Hepatocyte (in vitro differentiated cells): Measurements from ENCODE around the gene OR4X2. TPM values are rescaled to one million over a fixed set of nuclear protein-coding genes. Genes with fewer than 3 reads are reported as not detected.

Source experiments
- DNase-seq: peaks from one replicate; pipeline ENCODE4 v3.0.0-alpha.2; 2016; ENCODE audit warnings: low spot score
- H2AFZ ChIP-seq: fragments of 200-600 bp; sonication (generic); 2 replicates; pipeline ENCODE4 v1.6.0; 2016; ENCODE audit warnings: antibody characterized with exemption, mild to moderate bottlenecking
- H3K27ac ChIP-seq: fragments of 200-600 bp; sonication (generic); 2 replicates; pipeline ENCODE4 v1.5.1; 2016; ENCODE audit warnings: mild to moderate bottlenecking
- H3K27me3 ChIP-seq: fragments of 200-600 bp; sonication (generic); 2 replicates; pipeline ENCODE4 v1.6.1; 2016
- H3K36me3 ChIP-seq: fragments of 200-600 bp; sonication (generic); replicated peaks from 2 replicates; pipeline ENCODE4 v1.5.1; 2016; ENCODE audit warnings: low read depth; ENCODE audit not compliant: insufficient read depth
- H3K4me1 ChIP-seq: fragments of 200-600 bp; sonication (generic); 2 replicates; pipeline ENCODE4 v1.5.1; 2016; ENCODE audit warnings: mild to moderate bottlenecking, moderate library complexity; ENCODE audit not compliant: insufficient read depth
- H3K4me2 ChIP-seq: fragments of 200-600 bp; sonication (generic); 2 replicates; pipeline ENCODE4 v1.6.0; 2016
- H3K4me3 ChIP-seq: fragments of 200-600 bp; sonication (generic); 2 replicates; pipeline ENCODE4 v1.5.1; 2016; ENCODE audit warnings: mild to moderate bottlenecking
- H3K79me2 ChIP-seq: fragments of 200-600 bp; sonication (generic); 2 replicates; pipeline ENCODE4 v1.6.0; 2017; ENCODE audit warnings: mild to moderate bottlenecking
- H3K9me2 ChIP-seq: fragments of 200-600 bp; sonication (generic); replicated peaks from 2 replicates; pipeline ENCODE4 v1.6.0; 2017; ENCODE audit warnings: mild to moderate bottlenecking; ENCODE audit not compliant: insufficient read depth
- H3K9me3 ChIP-seq: fragments of 200-600 bp; sonication (generic); 2 replicates; pipeline ENCODE4 v1.5.1; 2016; ENCODE audit warnings: low read depth, mild to moderate bottlenecking
- H4K20me1 ChIP-seq: fragments of 200-600 bp; sonication (generic); 2 replicates; pipeline ENCODE4 v1.6.0; 2016; ENCODE audit warnings: mild to moderate bottlenecking; ENCODE audit not compliant: insufficient read depth, poor library complexity, severe bottlenecking
- EZH2 ChIP-seq: fragments of 200-600 bp; sonication (generic); IDR thresholded peaks from 2 replicates; pipeline ENCODE4 v1.6.1; 2016; ENCODE audit warnings: antibody characterized with exemption, mild to moderate bottlenecking, borderline replicate concordance
- EZH2phosphoT487 ChIP-seq: fragments of 200-600 bp; sonication (generic); IDR thresholded peaks from one replicate; pipeline ENCODE4 v1.6.1; 2018; ENCODE audit warnings: antibody characterized with exemption, mild to moderate bottlenecking, low read depth, moderate library complexity; ENCODE audit not compliant: unreplicated experiment, severe bottlenecking
- WGBS: methylation state at CpG from one replicate; pipeline ENCODE4 v1.1.6; 2016; ENCODE audit warnings: low lambda C conversion rate; ENCODE audit errors: missing lambda C conversion rate; 5-methylcytosine and 5-hydroxymethylcytosine counted together
- polyA plus RNA-seq: library from polyadenylated mRNA; unstranded; fragments of >200 nt; fragmentation: Nextera tagmentation; extraction: Ambion mirVana; gene quantifications from 2 replicates; pipeline ENCODE4 v1.2.1, GENCODE V29; 2016
- total RNA-seq: library from RNA; depleted of rRNA; stranded (reverse); fragments of >200 nt; gene quantifications from 2 replicates; pipeline ENCODE4 v1.2.3, GENCODE V29; 2014
- TF ChIP-seq, protein P1 (sequence below): fragments of 200-600 bp; sonication (generic); IDR thresholded peaks from 2 replicates; pipeline ENCODE4 v1.5.1; 2016; ENCODE audit warnings: antibody characterized with exemption, mild to moderate bottlenecking; ENCODE audit not compliant: poor library complexity

The OR4X2 gene
- total and polyA plus RNA-seq, 2 experiments from 2014 or later, result not detected

DNA sequence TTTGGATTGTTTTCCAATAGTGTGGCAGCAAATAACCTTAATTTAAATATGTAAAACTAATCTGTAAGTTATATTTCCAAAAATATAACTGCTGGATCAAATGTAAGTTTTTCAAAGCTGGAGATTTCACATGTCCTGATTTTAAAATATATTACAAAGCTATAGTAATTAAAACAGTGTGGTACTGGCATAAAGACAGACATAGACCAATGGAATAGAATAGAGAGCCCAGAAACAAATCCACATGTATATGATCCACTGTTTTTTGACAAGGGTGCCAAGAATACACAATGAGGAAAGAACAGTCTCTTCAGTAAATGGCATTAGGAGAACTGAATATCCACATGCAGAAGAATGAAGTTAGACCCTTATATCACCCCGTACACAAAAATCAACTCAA, 4.0 kb downstream of the OR4X2 start:
- DNase-seq, result no peak
- Histone ChIP-seq H3K36me3 (no peaks in the 10 kb centered on the region), H4K20me1 (no peaks in the 10 kb centered on the region), H3K4me3 (no peak overlapping the region), H2AFZ (no peak overlapping the region), H3K27me3 (no peaks in the 10 kb centered on the region), H3K27ac (no peak overlapping the region), H3K4me2 (no peak overlapping the region), H3K9me2 (no peaks in the 10 kb centered on the region), H3K79me2 (no peaks in the 10 kb centered on the region), H3K9me3 (peaks cover 10% of the 10 kb centered on the region), H3K4me1 (no peaks in the 10 kb centered on the region)
- 62% methylated on average over 1 of the region's 1 CpG for WGBS
- TF ChIP-seq EZH2 (no peak), EZH2phosphoT487 (no peak)
- TF ChIP-seq, protein P1, sequence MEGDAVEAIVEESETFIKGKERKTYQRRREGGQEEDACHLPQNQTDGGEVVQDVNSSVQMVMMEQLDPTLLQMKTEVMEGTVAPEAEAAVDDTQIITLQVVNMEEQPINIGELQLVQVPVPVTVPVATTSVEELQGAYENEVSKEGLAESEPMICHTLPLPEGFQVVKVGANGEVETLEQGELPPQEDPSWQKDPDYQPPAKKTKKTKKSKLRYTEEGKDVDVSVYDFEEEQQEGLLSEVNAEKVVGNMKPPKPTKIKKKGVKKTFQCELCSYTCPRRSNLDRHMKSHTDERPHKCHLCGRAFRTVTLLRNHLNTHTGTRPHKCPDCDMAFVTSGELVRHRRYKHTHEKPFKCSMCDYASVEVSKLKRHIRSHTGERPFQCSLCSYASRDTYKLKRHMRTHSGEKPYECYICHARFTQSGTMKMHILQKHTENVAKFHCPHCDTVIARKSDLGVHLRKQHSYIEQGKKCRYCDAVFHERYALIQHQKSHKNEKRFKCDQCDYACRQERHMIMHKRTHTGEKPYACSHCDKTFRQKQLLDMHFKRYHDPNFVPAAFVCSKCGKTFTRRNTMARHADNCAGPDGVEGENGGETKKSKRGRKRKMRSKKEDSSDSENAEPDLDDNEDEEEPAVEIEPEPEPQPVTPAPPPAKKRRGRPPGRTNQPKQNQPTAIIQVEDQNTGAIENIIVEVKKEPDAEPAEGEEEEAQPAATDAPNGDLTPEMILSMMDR, result no peak

DNA sequence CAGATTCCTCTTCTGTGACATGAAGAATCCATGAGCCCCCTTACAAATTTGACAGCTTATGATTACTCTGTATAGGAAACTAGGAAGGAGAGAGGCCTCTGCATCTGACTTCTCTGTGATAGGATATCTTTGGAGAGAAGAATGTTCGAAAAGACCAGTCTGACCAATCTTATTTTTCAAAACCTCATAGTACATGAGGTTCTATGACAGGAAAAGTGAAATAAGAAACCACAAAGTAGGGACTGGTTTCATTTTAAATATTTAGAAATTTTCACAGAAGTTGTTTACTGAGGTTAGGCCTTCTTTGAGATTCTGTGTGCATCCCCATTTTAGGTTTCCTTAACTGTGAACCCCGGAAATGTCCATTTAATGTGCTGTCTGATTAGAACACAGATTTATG, 16.7 kb downstream of the OR4X2 start:
- TF ChIP-seq, protein P1, result no peak
- TF ChIP-seq EZH2 (no peak), EZH2phosphoT487 (no peak)
- Histone ChIP-seq H4K20me1 (no peaks in the 10 kb centered on the region), H3K4me3 (no peak overlapping the region), H3K79me2 (no peaks in the 10 kb centered on the region), H3K27ac (no peak overlapping the region), H3K27me3 (no peaks in the 10 kb centered on the region), H3K4me1 (no peaks in the 10 kb centered on the region), H3K36me3 (no peaks in the 10 kb centered on the region), H3K4me2 (no peak overlapping the region), H3K9me2 (no peaks in the 10 kb centered on the region), H2AFZ (no peak overlapping the region), H3K9me3 (no peaks in the 10 kb centered on the region)
- 58% methylated on average over 2 of the region's 2 CpGs for WGBS
- DNase-seq, result no peak

DNA sequence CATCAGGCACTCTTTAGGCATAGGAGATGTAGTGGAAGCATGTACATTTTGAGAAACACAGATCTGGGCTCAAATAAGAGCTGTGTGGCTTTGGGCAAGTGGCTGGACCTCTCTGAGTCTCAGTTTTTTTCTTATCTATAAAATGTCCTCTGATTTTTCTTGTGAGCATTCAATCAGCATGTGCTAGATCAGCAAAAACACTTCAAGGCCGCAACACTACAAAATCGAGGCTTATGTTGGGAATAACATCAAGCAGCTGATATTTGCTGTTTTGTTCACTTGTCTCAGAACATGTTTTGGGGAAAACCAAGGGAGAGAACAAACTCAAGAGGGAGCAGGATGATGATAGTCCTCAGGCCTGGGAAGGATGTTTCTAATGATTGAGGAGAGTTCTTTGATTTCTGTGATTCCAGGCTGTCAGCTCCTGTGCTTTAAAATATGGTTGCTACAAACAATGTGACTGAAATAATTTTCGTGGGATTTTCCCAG, 18.6 kb downstream of the OR4X2 start, which contains the start of gene OR4X1:
OR4X1 (plus strand) TSS at position 439 of the 489 bp plus-strand sequence; CDS start at position 439, 0 bp downstream.
- H3K4me1 ChIP-seq, result no peaks in the 10 kb centered on the region
- H4K20me1 ChIP-seq, result no peaks in the 10 kb centered on the region
- H3K4me2 ChIP-seq, result no peak within 1 kb of the TSS
- no peaks in the 10 kb centered on the region for H3K9me2 ChIP-seq
- DNase-seq, result no peak
- WGBS, result 27% methylated on average over 3 of the region's 3 CpGs
- TF ChIP-seq, protein P1, result no peak
- TF ChIP-seq EZH2 (no peak), EZH2phosphoT487 (no peak)
- H2AFZ ChIP-seq, result no peak within 1 kb of the TSS
- no peaks in the 10 kb centered on the region for H3K27me3 ChIP-seq
- H3K79me2 ChIP-seq, result no peaks in the 10 kb centered on the region
- no peaks in the 10 kb centered on the region for H3K36me3 ChIP-seq
- H3K27ac ChIP-seq, result no peak within 1 kb of the TSS
- H3K4me3 ChIP-seq, result no peak within 1 kb of the TSS
- H3K9me3 ChIP-seq, result no peaks in the 10 kb centered on the region

DNA sequence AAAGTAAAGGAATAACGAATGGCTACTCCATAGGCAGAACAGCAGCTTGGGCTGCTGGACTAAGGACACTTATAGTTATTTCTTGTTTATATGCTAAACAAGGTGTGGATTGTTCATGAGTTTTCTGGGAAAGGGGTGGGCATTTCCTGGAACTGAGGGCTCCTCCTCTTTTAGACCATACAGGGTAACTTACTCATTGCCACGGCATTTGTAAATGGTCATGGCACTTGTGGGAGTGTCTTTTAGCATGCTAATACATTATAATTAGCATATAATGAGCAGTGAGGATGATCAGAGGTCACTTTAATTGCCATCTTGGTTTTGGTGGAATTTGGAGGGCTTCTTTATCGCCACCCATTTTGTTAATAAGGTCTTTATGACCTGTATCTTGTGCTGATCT, 25.7 kb downstream of the OR4X2 start:
- Histone ChIP-seq H3K79me2 (no peaks in the 10 kb centered on the region), H3K9me3 (no peaks in the 10 kb centered on the region), H3K36me3 (no peaks in the 10 kb centered on the region), H3K4me2 (no peak overlapping the region), H4K20me1 (no peaks in the 10 kb centered on the region), H3K4me1 (no peaks in the 10 kb centered on the region), H3K4me3 (no peak overlapping the region), H2AFZ (no peak overlapping the region), H3K9me2 (no peaks in the 10 kb centered on the region), H3K27ac (no peak overlapping the region), H3K27me3 (no peaks in the 10 kb centered on the region)
- TF ChIP-seq EZH2, result no peak
- 40% methylated on average over 3 of the region's 3 CpGs for WGBS
- DNase-seq, result no peak
